GM12872 (cell line): Measurements from ENCODE around the gene SLC31A1.

Experiments used
- TF ChIP-seq, protein P1 (sequence below): IDR thresholded peaks from 3 replicates; pipeline ENCODE4 v1.5.1; 2011; ENCODE audit warnings: low read depth, mild to moderate bottlenecking, low read length, moderate library complexity; ENCODE audit not compliant: insufficient read depth

SLC31A1 gene

DNA sequence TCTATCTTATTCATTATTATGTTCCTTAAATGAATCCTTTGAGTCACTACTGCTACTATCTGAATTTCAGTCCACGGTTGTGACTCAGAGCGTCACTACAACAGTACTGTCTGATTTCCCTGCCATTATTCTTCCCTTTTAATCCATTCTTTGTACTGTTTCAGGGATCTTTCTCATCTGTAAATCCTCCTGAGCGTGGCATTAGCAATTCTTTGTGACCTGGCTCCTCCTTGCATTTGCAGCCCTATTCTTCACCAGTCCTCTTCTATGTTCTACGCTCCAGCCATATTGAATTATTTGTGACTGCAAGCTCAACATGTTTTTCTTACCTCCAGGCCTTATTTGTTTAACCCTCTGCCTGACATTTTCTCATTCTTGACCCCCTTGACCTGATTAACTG is 60.0 kb downstream of the SLC31A1 start:
- TF ChIP-seq, protein P1, sequence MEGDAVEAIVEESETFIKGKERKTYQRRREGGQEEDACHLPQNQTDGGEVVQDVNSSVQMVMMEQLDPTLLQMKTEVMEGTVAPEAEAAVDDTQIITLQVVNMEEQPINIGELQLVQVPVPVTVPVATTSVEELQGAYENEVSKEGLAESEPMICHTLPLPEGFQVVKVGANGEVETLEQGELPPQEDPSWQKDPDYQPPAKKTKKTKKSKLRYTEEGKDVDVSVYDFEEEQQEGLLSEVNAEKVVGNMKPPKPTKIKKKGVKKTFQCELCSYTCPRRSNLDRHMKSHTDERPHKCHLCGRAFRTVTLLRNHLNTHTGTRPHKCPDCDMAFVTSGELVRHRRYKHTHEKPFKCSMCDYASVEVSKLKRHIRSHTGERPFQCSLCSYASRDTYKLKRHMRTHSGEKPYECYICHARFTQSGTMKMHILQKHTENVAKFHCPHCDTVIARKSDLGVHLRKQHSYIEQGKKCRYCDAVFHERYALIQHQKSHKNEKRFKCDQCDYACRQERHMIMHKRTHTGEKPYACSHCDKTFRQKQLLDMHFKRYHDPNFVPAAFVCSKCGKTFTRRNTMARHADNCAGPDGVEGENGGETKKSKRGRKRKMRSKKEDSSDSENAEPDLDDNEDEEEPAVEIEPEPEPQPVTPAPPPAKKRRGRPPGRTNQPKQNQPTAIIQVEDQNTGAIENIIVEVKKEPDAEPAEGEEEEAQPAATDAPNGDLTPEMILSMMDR: no peak

DNA sequence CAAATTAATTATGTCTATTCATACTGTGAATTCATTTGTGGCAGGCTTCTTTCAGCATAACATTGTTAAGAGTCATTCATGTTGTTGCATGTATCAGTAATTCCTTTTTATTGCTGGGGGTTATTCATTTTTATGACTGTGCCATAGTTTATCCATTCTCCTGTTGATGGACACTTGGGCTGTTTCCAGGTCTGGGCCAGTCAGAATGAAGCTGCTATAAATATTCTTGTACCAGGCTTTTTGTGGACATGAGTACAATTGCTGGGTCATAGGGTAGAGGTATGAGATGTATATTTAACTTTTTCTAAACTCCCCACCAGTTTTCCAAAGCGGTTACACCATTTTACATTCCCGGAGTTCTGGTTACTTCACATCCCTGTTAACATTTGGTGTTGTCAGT is 67.7 kb downstream of the SLC31A1 start:
- TF ChIP-seq, protein P1: no peak

DNA sequence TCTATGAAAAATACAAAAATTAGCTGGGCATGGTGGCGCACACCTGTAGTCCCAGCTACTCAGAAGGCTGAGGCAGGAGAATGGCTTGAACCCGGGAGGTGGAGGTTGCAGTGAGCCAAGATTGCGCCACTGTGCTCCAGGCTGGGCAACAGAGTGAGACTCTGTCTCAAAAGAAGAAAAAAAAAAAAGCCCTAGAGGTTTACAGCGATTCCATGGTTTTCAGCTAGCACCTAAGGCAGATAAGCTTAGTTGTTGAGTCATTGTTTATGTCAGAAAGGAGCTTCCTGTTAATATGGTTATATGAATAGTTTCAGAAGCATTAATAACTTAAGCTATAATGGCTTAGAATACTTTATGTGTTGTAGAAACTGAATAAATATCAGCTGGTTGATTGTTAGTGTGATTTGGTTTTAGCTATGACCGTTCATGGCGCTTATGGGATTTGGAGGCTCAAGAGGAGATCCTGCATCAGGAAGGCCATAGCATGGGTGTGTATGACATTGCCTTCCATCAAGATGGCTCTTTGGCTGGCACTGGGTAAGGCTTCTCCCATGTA is 68.8 kb downstream of the SLC31A1 start:
- TF ChIP-seq, protein P1: no peak

DNA sequence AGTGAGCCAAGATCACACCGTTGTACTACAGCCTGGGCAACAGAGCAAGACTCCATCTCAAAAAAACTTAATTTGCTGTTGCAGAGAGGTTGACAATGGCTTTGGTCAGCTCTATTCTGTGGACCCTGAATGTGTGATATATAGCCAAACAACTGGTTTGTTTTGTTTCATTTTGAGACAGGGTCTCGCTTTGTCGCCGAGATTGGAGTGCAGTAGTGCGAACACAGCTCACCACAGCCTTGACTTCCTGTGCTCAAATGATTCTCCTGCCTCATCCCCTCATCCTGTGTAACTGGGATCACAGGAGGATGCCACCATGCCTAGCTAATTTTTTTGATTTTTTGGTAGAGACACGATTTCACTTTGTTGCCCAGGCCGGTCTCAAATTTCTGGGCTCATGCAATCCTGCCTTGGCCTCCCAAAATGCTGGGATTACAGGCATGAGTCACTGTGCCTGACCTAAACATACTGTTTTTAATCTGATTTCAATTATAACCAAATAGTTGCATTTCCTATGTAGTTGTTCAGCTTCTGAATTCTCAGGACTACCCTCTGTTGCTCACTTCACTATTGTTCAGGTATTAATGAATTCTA is 72.0 kb downstream of the SLC31A1 start:
- TF ChIP-seq, protein P1: no peak

DNA sequence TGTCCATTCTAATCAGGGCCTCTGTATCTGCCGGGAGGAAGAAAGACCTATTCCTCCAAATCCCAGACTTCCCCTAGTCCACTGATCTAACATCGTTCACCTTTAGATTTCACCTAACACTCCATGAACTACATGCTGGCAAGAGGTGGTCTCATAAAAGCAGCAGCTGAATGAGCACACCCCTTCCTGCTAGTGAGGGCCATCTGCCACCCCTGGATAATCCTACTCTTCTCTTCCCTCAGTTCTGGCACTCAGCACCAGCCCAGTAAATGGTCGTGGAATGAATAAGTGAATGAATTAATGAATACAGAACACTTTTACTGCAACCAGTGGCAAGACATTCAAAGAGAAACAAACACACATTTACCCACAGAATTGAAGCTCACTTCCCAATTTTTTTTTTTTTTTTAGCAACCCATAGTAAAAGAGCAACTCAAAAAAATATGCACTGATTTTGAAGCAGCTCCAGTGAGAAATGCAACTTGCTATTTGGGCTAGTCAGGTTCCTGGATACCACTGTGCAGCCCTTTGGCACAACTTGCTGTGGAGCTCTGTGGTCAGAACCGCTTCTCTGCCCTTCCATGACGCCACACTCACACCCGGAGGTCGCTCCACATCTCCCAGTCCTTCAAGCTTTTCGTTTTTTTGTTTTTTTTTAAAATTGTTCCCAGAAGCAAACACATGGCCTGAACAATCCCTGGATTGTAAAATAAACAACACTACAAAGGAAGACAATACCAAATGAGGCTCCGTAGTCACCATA is 75.6 kb downstream of the SLC31A1 start:
- TF ChIP-seq, protein P1: no peak

DNA sequence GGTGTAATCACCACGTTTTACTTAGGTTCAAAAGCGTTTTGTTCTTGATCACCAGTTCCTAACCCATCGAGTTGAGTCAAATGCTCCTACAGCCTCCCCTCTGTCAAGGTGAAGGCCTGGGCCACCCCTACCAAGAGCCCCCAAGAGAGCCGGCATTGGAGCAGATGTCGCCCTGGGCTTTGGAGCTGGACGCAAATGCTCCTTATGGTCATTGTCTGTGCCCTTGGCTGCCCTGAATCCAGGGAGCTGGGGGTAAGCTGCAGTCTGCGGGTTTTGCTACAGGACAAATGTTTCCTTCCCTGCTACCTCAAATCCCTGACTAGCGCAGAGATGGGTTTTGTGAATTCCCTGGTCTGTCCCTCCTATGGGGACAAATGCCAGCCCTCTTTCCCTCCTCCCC is 77.0 kb downstream of the SLC31A1 start:
- TF ChIP-seq, protein P1: no peak

DNA sequence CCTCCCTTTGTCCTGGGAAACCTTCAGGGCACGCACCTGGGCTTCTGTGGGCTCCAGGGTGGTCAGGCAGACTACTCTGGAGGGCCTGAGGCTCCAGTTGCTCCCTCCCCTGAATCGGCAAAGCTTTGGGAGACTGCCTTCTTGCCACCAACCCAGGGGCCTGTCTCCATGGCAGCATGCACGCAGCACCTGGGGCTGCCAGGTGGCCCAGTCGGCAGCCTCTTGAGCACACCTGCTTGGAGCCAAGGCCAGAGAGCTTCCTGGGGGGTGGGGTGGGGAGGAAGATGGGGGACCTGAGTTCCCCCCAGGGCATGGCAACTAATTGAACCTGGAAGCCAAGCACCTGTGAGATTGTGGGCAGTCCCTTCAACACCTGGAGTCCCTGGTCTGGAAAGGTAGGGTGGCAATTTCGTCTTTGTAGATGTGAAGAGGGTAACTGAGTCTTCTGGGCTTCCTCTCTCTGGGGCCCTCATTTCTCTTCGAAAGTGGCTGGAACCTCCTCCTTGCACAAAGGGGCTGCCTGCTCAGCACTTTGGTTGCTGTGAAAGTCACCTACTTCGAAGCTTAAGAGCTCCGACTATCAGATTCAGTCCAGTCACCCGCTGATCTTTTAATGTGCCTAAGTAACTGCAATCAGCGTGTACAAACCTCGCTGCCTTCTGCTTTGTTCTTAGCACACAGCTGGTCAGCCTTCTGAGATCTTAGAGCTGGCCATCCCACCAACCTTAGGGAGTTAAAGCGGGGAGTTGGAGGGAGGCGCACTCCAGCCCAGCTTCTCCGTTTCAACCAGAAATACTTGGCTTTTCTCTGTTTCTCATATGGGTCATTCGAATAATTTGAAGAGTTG is 77.8 kb downstream of the SLC31A1 start:
- TF ChIP-seq, protein P1: no peak
